TTC549 (cell line): ENCODE data around the gene VCP.

Experiments used
- FAIRE-seq: peaks from 2 replicates; lab custom pipeline; 2012; peaks lifted over from hg19 to GRCh38; lab: Jason Lieb, UNC

Gene VCP

DNA sequence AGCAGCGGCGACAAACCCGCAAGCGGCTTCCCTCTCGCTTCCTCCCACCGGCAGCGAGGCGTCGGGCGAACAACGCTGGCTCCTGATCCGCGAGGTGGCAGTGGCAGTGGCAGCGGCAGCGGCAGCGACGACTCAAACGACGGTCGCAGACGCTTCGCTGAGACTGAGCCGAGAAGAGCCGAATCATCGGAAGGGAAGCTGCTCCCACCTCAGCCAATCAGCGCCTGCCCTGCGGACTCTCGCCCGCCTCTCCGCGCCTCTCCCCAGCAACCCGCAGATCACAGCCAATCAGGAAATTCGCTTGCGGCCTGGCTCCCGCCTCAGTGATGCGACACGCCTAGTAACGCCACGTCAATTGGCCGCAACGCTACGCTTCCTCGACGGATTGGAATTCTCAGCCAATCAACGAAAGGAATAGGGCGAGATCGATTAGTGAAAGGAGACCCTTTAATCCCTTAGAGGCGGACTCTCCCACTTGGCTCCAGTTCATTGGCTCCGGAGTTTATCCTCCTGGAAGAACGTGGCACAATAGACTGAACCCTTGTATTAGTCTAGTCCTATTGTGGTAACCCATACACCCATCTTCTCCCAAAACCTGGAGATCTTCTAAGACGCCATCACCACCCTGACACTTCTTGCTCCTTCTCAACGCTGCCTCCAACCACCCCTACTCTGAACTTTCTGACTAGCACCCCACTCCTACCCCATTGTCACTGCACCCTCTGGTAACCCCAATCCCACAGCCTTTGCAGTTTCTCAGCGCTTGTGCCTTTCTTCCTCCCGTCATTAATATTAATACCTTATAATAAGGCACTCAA, at the start of gene VCP:
TSS of gene VCP (minus strand) at position 165 of the 818 bp plus-strand sequence. CDS start 272 bp downstream, outside the sequence.
- FAIRE-seq = peak; percentile 99

DNA sequence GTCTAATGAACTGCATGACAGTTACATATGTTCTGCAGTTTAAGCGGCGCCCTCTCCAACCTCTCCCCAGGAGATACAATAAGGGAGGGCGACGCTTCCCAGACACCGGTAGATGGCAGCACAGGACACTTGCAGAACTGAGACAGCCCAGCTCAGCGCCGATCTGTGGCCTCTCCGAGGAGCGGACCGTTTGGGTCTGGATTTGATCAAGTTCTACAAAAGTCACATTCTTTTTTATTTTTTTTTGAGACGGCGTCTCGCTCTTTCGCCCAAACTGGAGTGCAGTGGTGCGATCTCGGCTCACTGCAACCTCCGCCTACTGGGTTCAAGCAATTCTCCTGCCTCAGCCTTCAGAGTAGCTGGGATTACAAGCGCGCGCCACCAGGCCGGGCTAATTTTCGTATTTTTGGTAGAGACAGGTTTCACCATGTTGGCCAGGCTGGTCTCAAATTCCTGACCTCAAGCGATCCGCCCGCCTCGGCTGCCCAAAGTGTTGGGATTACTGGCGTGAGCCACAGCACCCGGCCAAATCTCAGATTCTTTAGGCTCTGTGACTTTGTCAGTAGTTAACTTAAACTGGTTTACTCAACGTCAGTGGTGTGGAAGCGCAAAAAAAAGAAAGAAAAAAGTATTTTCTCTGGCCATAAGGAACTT, 44.6 kb upstream of the VCP start:
- FAIRE-seq = peak; percentile 41

DNA sequence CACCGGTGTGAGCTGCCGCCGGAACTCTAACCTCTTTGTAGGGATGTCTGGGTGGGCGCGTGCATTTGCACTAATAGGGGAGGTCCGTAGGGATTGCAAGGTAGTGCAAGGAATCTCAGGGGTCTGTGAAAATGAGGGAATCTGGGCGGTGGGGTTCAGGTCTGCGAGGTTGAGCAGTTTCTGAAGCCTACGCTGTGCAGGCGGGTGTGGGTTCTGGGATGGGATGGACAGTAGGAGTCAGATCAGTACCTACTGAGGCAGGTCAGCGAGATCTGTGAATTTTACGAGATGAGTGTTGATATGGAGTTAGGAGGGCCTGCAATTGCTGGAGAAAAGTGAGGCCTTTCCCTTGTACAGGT, 44.1 kb upstream of the VCP start:
- FAIRE-seq = no peak

DNA sequence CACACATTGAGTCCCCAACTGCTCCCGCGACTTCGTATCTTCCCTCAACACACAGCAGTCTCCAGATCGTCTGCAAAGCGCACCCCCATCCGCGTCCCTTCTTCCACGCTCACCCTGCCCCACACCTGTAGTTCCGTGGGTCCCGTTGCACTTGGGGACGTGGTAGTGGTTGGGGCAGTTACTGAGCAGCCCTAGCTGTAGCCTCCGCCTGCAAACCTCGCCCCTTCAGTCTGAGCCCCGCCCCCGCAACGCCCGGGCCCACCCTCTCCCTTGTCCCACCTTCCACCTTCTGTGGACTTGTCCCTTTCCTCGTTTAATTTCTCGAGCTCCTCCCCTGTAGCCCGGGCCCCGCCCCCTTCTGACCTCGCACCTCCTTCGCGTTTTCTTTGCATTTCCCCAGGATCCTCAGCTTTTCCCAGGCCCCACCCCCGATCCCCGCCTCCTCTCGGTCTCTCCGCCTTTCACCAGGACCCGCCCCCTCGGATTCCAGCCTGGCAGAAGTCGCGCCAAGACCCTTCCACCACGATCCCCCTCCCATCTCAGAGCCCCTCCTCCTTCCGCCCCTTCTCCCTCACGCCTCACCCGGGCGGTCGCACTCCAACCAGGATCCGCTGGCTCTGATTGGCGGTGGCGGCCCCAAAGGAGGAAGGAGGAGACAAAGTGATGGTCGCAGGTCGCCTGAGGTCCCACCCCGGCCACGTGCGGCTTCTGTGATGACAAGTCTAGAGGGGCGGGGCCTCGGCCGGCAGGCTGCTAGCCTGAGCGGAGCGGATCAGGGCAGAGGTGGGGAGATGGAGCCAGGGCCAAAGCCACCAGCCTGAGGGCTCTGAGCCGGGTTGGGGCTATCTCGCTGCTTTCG, 43.5 kb upstream of the VCP start, which contains the start of gene ATOSB:
TSS of gene ATOSB (minus strand) at position 183 of the 859 bp plus-strand sequence. CDS start 7,588 bp downstream, outside the sequence.
- FAIRE-seq = peak; percentile 89

DNA sequence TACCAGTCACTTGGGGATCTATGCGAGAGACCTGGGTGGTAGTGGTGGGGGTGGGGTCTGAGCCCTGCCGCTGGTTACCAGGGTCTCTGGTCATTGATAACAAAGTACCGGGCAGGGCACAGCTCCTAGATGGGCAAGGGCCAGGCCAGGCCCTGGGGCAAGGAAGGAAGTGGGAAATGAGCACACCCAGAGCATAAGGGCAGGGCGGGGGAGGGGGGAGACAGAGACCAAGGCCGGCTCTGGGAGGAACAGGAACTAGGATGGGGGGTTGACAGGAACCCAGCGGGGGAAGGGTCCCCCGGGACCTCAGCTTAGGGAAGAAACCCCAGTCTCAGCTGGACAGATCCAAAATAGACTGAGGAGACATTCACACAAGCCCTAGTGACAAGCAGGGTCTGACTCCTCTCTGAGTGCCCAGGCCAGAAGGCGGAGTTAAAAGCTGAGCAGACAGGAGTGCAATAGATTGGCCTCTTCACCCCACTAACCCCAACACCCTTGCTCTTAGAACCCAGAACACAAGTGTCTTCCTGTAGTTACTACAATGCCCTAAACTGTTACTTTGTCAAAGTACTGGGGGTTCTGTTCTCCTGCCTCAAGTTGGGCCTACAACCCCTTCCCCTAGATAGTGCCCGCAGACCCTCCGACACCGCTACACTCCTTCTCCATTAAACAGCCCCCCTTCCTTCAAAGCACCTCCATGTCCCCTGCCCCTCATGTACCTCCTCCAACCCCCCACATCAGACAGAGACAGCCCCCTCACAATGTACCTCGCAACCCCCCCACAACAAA, 42.6 kb upstream of the VCP start:
- no peak for FAIRE-seq

DNA sequence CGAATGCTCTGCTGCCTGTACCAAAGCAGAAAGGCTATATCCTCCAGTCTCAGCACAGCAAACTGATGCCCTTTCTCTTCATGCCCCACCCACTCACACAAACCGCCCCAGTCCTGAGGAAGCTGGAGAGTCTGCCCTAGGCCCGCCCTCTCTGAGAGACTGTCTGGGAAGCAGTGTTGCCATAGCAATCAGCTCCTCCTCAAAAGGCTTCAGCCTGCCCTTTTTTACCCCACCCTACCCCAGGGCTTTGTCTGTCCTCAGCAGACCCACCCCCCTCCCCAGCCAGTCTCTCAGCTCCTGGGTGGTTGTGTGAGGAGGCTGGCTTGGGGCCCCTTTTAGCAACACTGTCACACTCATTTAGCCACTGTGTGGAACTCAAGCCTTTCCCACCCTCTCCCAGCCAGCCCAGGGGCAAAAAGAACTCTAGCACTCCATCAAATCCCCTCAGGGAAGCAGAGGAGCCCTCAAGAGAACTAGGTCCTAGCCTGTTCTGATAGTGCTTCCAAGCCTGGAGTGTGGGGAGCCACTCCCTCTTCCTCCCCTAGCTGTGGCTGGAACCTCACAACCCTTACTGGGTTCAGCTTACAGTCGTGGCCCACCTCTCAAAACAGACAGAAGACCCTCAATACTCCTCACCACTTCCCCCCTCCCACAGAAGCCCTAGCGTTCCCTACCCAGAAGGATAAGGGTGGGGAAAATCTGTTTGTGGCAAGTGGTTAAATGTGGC, 41.9 kb upstream of the VCP start:
- peak; percentile 87 for FAIRE-seq

DNA sequence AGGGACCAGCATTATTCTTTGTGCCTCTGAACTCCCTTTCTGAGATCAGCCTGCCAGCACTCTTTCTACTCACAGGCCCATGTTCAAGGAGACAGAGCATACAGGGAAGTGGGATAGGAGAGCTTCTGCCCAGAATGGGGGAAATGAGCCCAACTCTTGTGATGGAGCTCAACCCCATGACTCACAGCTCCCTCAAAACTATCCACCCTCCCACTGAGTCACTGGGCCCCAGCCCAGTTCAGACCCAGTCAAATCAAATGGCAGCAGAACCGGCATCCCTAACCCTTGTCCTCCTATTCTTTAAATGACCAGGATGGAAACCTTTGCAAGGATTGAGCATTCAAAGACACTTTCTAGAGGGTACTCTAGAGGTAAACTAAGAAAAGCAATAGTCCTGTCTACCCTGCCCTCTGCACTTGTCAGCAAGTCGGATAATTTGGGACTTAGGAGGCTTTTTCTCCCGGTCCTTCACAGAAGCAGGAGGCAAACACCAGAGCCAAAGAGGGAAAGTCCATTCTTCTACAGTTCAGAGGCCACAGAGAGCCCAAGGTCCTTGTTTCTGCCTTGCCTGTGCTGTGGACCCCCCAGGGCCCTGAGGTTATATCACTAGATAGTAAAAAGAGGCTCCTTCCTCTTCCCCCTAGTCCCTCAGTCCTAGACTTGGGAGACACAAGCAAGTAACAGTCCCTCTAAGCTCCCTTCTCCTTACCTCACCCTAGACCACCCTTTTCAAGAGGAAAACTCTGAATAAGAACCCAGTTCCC, 40.0 kb upstream of the VCP start:
- FAIRE-seq = no peak

DNA sequence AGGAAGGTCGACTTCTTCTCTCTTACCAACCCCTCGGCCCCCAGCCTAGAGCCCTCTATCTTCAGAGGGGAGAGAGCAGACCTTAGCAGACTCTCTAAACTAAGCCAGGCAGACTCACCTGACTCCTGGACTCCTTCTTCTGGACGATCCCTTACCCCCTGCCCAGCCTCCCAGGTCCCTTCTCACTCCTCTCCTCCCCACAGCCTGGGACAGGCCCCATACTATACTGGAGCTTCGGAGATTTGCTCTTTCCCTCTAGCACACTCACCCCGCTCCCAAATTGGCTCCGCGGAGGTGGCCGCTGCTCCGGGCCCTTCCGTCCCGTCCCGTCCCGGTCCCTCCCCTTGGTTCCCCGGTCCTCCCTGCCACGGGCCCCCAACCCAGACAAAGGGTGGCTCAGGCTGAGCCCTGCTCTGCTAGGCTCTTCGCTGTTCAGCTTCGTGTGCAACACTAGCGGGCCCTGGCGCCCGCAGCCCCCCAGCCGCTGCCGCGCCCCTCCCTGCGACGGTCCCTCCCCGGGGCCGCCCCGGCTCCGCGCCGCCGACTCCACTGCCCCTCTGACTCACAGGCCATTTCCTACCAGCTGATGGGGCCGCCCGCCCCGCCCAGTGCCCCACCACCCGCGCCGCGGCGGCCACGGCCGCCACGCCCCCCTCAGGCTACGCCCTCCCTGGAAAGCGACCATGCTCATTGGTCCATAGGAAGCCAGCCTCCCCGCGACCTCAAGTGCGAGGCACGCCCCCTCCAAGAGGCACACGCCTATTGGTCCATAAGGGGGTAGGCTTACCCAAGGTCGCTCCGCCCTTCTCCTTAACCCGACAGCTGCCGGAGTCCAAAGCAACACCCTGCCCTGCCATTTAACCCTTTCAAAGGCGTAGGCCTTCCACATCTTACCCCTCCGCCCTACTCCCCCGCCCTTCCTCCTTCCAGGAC, 38.8 kb upstream of the VCP start:
- FAIRE-seq = peak; percentile 46

DNA sequence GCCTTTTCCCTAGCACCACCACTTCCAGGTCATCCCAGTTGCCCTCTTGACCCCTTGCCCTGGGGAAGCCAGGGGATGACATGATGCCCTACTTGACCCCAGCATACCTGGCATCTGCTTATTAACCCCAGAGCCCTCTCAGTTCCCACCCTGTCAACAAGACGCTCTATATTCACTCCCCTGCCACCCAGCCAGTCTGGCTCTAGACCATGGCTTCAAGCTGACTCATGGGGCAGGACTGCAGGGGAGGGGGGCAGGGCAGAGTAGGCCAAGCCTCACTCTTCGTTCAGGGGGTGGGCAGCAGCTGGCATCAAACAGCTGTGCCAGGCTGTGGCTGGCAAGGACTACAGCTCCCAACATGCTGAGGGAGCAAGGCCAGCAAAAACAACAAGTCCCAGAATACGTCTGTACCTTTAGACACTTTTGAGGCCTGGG, 37.9 kb upstream of the VCP start:
- no peak for FAIRE-seq

DNA sequence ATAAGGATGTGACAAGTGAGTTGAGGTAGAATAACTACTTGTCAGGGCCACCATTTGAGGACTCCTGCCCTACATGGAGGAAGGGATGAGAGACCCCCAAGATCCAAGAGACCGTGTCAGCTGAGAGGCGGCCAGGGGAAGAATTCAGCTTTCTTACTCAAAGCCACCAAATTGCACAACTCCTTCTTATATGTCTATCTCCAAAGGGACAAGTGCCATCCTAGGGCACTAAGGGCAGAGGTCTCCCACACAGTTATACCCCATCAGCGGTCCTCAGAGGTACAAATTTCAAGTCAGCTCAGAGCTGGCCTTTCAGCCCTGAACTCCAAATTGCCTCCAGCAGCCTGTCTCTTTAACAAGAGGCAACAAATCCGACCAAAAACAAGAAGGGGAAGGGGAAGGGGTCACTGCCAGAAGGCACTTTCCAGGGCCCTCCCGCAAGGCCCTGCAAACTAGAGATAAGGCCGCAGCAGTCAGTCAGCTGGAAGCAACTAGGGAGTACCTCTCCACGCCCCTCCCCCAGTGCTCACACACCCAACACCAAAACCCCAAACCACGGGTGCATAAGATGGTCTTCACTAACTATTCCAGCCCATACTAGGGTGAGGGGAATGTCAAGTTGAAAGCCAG, 36.6 kb upstream of the VCP start:
- FAIRE-seq = no peak

DNA sequence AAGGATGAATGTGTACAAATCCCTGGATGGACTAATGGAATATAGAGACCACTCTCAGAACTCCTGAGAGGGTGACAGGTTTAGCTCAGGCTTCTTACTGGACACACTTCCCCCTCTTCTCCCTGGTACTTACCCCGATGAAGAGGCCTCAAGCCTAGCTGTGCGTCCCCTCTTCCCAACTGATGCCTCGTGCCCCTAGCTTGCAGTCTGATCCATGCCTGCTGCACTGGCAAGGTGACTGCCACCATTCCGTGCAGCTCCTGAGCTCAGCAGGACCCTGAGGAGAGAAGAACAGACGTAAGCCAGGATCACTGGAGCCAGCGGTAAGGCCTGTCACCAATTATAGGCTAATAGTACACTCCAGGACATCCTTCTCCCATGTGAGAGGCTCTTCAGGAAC, 36.0 kb upstream of the VCP start:
- FAIRE-seq = no peak

DNA sequence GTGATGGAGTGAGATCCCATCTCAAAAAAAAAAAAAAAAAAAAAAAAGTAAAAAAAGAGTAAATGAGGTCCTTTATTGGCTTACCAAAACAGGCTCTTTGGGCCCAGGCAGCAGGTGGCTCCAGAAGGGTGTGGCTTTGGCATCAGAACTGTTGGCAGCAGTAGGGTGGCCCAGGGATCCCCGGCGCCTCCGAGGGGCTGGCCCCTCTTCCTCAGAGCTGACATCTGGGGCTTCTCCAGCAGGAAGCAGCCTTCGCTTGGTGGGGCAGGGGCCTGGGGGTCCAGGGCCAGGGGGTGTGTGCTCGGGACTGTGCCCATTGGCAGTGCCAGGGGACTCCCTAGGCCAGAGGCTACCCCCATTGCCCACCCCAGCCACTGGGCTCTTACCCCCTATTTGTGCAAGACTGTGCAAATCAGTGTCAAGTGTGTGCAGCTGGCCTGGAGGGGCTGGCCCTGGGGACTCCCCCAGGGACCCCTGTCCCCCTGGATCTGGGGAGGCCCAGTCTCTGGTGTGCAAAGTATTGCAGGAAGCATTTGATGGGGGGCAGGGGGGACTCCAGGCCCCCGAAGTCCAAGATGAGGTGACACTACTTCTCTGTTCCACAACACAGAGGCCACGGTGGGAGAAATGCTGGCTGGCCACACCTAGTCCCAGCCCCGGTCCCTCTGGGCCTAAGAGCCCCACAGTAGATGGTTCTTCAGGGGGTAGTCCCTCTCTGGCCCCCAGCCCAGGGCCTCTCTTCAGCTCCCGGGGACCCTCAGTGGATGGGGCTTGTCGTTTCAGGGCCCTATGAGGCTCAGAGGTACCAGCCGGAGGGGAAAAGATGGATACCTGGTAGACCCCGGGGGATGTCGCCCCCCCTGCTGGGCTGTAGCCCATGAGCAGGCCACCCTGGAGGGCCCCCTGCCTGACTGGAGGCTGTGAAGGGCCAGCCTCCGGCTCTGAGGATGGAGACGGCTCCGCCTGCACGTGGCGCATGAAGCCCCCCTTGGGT, 35.2 kb upstream of the VCP start:
- no peak for FAIRE-seq

DNA sequence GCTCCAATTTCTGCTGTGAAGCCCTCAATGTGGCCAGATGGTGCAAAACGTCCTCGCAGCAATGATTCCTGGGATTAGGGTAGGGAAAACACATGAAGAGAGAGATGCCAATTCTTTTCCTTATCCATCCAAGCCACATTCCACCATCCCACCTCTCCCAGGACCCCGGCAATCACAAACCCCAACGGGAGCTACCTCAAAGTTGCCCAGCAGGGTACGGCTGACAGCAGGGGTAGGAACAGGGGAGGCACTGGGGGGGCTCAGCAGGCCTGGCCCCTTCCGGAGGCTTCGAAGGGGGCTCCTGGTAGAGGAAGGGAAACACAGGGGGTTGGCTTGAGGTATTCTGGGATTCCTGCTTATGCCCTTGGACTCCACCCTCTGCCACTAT, 33.9 kb upstream of the VCP start:
- FAIRE-seq = no peak

DNA sequence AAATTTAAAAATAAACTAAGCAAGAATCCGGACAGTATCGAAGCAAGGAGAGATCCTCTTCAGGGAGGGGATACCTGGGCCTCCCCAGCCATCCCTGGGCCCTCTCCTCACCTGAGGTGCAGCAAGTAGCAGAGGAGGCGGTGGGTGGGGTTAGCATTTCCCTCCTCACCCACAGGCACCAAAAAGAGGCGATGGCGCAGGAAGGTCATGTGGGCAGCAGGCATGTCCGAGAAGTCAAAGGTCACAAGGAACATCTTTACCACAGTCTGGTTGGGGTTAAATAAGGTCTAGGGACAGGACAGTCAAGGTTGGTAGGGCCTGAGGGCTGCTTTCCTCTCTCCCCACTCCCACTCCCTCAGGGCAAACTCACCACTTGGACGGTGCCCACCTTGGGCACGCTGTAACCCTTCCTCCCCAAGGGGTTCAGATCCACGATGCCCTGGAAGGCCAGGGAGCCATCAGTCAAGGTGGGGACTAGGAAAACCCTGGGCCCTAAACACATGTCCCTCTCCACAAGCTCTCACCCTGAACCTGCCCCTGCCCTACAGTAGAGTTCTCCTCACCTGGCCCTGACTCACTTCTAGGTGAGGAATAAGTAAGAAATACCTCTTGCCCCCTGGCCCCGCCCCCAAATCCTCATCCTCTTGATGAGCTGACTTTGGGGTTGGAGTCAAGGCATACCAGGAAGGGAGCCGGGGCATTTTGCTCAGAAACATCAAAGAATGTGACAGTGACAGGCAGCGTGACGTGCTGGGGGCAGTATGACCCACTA, 33.3 kb upstream of the VCP start:
- no peak for FAIRE-seq

DNA sequence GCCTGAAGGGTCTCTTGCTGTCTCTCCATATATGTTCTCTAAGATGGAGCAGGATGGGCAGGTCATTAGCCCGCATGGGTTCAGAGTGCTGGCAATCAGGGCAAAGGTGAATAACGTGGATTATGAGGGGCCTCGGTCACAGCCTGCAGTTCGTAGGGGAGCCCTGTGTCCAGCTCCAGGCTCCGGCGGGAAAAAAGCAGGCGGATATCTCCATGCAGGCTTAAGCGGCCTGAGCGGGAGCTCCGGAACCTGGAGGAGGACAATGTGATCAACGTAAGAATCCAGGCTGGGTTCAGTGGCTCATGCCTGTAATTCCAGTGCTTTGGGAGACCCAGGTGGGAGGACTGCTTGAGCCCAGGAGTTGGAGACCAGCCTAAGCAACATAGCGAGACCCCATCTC, 32.7 kb upstream of the VCP start:
- FAIRE-seq = no peak

DNA sequence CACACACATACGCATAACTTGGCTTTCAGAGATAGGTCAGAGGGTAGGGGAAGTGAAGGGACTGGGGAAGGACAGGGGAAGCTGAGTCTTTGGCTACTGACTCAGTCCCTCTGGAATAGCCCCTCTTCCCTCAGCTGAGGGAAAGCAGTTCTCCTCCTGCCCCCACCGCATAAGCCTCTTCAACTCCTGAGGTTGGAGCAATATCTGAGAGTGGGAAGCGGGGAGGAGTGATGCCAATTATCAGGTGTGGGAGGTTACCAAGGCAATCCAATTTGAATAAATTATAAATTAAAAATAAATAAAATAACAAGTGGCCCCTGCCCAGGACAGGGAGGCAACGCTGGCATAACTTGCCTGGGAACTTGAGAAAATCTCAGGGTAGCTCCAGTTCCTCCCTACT, 32.2 kb upstream of the VCP start:
- FAIRE-seq = no peak

DNA sequence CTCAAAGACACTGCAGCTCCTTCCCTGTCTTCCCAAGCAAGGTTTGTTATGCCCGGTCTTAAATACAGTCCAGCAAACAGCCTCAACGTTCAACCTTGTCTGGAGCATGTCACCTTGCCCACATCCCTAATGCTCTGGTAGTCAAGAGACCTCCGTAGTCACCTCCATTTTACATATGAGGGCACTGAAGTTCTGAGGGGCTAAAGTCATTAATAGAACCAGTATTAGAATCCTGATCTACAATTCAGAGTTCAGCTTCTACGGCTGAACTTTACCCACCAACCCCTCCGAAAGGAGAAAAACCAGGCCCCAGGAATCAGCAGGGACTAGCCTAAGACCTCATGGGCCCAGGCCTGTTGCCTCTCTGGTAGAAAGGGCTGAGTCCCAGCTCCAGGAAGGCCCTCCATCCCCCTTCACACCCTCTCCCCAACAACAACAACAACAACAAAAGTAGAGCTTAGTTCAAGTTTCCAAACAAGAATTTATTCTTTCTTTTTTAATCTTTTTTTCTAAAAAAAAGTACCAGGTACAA, 31.3 kb upstream of the VCP start:
- FAIRE-seq = no peak
